ENCODE data around the gene TMBIM1. TPM values are rescaled to one million over a fixed set of nuclear protein-coding genes. Genes with fewer than 3 reads are reported as not detected.

Gene TMBIM1
- total RNA-seq, 1 experiment from 2014 or later: 91.0 TPM

DNA sequence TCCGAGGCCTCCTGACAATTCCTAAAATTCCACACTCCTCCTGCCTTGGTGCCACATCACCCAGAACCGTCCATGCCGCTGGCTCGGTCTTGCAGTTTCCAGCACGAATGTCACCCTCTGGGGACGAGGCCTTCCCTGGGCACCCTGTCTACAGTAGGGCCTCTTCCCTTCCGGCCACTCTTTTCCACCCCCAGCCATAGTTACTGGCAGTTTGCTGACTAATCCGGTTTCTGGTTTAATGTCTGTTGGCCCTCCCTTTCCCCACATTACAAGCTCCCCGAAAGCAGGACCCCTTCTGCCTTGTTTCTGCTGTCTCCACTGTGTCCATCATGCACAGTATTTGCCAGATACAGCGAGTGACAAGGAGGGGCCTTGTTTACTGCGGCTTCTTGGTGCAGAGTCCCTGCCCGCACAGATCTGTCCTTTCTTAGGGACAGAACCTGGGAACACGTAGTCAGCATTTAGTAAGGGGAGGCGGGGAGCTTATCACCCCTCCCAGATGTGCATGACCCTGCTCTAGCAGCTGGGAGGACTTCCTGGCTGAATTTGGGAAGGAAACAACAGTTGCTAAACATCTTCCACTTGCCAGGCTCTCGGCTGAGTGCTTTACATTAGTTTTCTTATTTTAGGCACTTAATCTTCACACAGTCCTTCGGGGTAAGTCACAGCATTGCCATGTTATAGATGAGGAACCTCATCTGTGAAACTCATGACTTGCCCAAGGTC is 40.8 kb upstream of the TMBIM1 start (continued):
- TF ChIP-seq EZH2phosphoT487 (IDR thresholded peaks at IDR 0.05; ENCODE audit: borderline replicate concordance): no peak

DNA sequence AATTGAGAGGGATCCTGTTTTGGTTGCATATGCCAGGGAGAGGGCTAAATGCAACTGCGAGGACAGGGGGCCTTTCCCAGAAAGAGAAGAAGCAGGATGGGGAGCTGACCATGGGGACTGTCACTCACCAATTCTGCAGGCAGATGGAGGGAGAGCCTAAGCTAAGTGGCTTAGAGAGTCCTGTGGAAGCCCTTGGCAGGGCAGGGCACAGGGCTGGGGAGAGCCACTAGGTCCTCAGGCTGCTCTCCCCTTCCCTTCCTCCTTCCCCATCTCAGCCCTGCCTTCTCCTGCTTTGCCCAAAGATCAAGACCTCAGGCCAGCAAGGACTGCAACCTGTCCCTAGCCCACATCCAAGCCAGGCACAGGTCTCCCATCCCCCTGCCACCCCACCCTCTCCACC is 40.0 kb upstream of the TMBIM1 start:
- intact Hi-C loops (cut with micrococcal nuclease): no loop called here
- POLR2A ChIA-PET: no interaction called here
- no peak for DNase-seq (ENCODE audit: low read depth, low spot score)
- no peaks in the 10 kb centered on the region for H3K27me3 ChIP-seq (ENCODE audit: insufficient read depth, low read length)
- no peak overlapping the region for H3K9ac ChIP-seq (ENCODE audit: low read length)
- no peak overlapping the region for H3K27ac ChIP-seq (ENCODE audit: low read depth, low read length)
- H3K4me1 ChIP-seq (ENCODE audit: control insufficient read depth in 1 of 2, insufficient read depth in 2 of 2, low read length in 2 of 2): peaks cover 7% of the 10 kb centered on the region in 2 experiments; a peak in 2 of 4 replicates
- H3K4me3 ChIP-seq (replicated peaks in 1 of 2; ENCODE audit: low read depth in 1 of 2, low read length in 2 of 2): no peak overlapping the region
- no peaks in the 10 kb centered on the region for H3K9me2 ChIP-seq (ENCODE audit: insufficient read depth)
- no peaks in the 10 kb centered on the region for H4K20me1 ChIP-seq (ENCODE audit: insufficient read depth)
- CTCF ChIA-PET: no interaction called here
- H3K4me2 ChIP-seq (ENCODE audit: low read length): no peak overlapping the region
- H3K9me3 ChIP-seq (ENCODE audit: control insufficient read depth in 1 of 2, insufficient read depth in 1 of 2, low read depth in 1 of 2, low read length in 2 of 2): no peaks in the 10 kb centered on the region
- H3K79me2 ChIP-seq (ENCODE audit: insufficient read depth, low read length): no peaks in the 10 kb centered on the region
- H2AFZ ChIP-seq (ENCODE audit: low read depth, low read length, poor library complexity, severe bottlenecking): no peak overlapping the region
- BruUV-seq (replicated peaks): no TSS peak
- no peak; the same call in 1 of the 2 replicates for ATAC-seq
- RAD21 ChIA-PET (ENCODE audit: low non-redundant PET in 1 of 2, low total read pairs in 2 of 2, uncharacterized antibody in 2 of 2, unreplicated experiment in 2 of 2): no interaction called here
- no peaks in the 10 kb centered on the region for H3K36me3 ChIP-seq (ENCODE audit: control insufficient read depth in 1 of 2, insufficient read depth in 2 of 2, low read length in 2 of 2)
- TF ChIP-seq JUND (IDR thresholded peaks at IDR 0.05) (no peak), EGR1 (IDR thresholded peaks at IDR 0.05; ENCODE audit: low read depth) (no peak), ZNF274 (IDR thresholded peaks at IDR 0.05; ENCODE audit: low read depth, low read length) (no peak), ELF1 (IDR thresholded peaks at IDR 0.05; ENCODE audit: borderline replicate concordance, low read depth) (no peak), TCF7L2 (IDR thresholded peaks at IDR 0.05; ENCODE audit: borderline replicate concordance, extremely low read depth, insufficient read depth, insufficient read length) (no peak), EZH2 (IDR thresholded peaks at IDR 0.05) (no peak), RAD21 (IDR thresholded peaks at IDR 0.05; ENCODE audit: low read depth) (no peak)

DNA sequence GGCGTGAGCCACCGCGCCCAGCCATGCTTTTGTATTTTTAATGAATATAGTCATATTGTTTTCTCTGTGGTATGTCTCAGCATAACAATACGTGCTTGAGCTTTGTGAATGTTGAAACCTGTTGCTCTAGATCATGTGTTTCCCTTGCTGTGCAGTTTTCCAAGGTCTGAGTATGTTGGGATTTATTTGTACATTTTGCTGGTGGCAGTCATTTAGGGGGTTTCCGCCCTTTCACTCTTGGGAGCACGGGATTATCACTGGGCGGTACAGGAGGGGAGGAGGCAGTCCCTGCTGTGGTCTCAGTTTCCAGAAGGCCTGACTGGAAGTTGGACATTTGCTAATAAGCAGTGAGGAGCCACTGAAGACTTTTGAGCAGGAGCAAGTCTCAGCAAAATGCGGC is 39.4 kb upstream of the TMBIM1 start:
- no TSS peak for BruUV-seq (replicated peaks)

More for the DNA sequence above, 39.4 kb upstream of the TMBIM1 start:
- Histone ChIP-seq H3K9me2 (ENCODE audit: insufficient read depth) (no peaks in the 10 kb centered on the region), H3K4me3 (replicated peaks in 1 of 2; ENCODE audit: low read depth in 1 of 2, low read length in 2 of 2) (no peak overlapping the region), H3K4me1 (ENCODE audit: control insufficient read depth in 1 of 2, insufficient read depth in 2 of 2, low read length in 2 of 2) (peaks cover 6 to 7% of the 10 kb centered on the region in 2 experiments; a peak in 2 of 4 replicates), H3K4me2 (ENCODE audit: low read length) (no peak overlapping the region), H3K9ac (ENCODE audit: low read length) (no peak overlapping the region), H4K20me1 (ENCODE audit: insufficient read depth) (no peaks in the 10 kb centered on the region), H3K27me3 (ENCODE audit: insufficient read depth, low read length) (no peaks in the 10 kb centered on the region), H3K9me3 (ENCODE audit: control insufficient read depth in 1 of 2, insufficient read depth in 1 of 2, low read depth in 1 of 2, low read length in 2 of 2) (no peaks in the 10 kb centered on the region), H3K36me3 (ENCODE audit: control insufficient read depth in 1 of 2, insufficient read depth in 2 of 2, low read length in 2 of 2) (no peaks in the 10 kb centered on the region), H3K79me2 (ENCODE audit: insufficient read depth, low read length) (no peaks in the 10 kb centered on the region), H2AFZ (ENCODE audit: low read depth, low read length, poor library complexity, severe bottlenecking) (no peak overlapping the region), H3K27ac (ENCODE audit: low read depth, low read length) (no peak overlapping the region)
- RAD21 ChIA-PET (ENCODE audit: low non-redundant PET in 1 of 2, low total read pairs in 2 of 2, uncharacterized antibody in 2 of 2, unreplicated experiment in 2 of 2): no interaction called here
- CTCF ChIA-PET: no interaction called here
- DNase-seq (ENCODE audit: low read depth, low spot score) (no peak), ATAC-seq (no peak)
- intact Hi-C loops (cut with micrococcal nuclease): no loop called here
- no peak for TF ChIP-seq EGR1 (IDR thresholded peaks at IDR 0.05; ENCODE audit: low read depth)
- no peak for TF ChIP-seq SIN3A (IDR thresholded peaks at IDR 0.05; ENCODE audit: low read depth)
- TF ChIP-seq EZH2 (IDR thresholded peaks at IDR 0.05): no peak
- POLR2A ChIA-PET: no interaction called here
